Renal cortex interstitium (tissue), 11 donors: ENCODE results near the gene C1QTNF7. TPM values are rescaled to one million over a fixed set of nuclear protein-coding genes. Genes with fewer than 3 reads are reported as not detected.

Source experiments
- DNase-seq, 11 donors: peaks; one replicate each; pipeline ENCODE4 v3.0.0-alpha.2; 2013; ENCODE audit warnings: low read depth in 9 of 11, low spot score in 4 of 11; ENCODE audit errors: extremely low read depth in 1 of 11
- polyA plus RNA-seq, 3 donors: library from polyadenylated mRNA; unstranded; fragments of 120-200 nt; gene quantifications; one replicate each; pipeline ENCODE4 v1.2.1, GENCODE V29; 2013; ENCODE audit not compliant: insufficient read length in 3 of 3

Gene C1QTNF7
- polyA plus RNA-seq, 3 donors, result 24.0 to 25.8 (median 24.5) TPM

- DNase-seq, result no peak
Measured at GRCh38 chr4:15443371-15444160, 15.7 kb downstream of the C1QTNF7 start.

- DNase-seq, result no peak
Measured at GRCh38 chr4:15444276-15444675, 16.4 kb downstream of the C1QTNF7 start.

- DNase-seq, result no peak
Measured at GRCh38 chr4:15444879-15445547, 17.2 kb downstream of the C1QTNF7 start.

GRCh38 chr4:15451181-15451865 is 23.5 kb downstream of the C1QTNF7 start:
- no peak for DNase-seq

- no peak for DNase-seq
Measured at GRCh38 chr4:15451866-15452765, 24.3 kb downstream of the C1QTNF7 start.

- DNase-seq, result no peak
Measured at GRCh38 chr4:15455290-15455689, 27.5 kb downstream of the C1QTNF7 start.

- DNase-seq, result peak in 10 of 11 donors; percentile 18 to 69 (median 49)
Measured at GRCh38 chr4:15457406-15458201, 29.8 kb downstream of the C1QTNF7 start.

- no peak for DNase-seq
Measured at GRCh38 chr4:15458616-15459015, 30.8 kb downstream of the C1QTNF7 start.

- DNase-seq, result no peak
Measured at GRCh38 chr4:15459706-15460105, 31.9 kb downstream of the C1QTNF7 start.

- no peak for DNase-seq
Measured at GRCh38 chr4:15466596-15466995, 38.8 kb downstream of the C1QTNF7 start.

- DNase-seq, result peak in 9 of 11 donors; percentile 34 to 73 (median 53)
Measured at GRCh38 chr4:15469402-15470127, 41.7 kb downstream of the C1QTNF7 start, which contains the start of gene CC2D2A. Gene CC2D2A, plus strand, starts transcription at chr4:15469882. Its CDS starts 6,051 bp downstream, at chr4:15475933.

GRCh38 chr4:15470128-15470475 is 42.3 kb downstream of the C1QTNF7 start:
- peak in 1 of 11 donors; percentile 20 for DNase-seq

- DNase-seq, result peak in 1 of 11 donors; percentile 11
Measured at GRCh38 chr4:15476396-15476795, 48.6 kb downstream of the C1QTNF7 start.

GRCh38 chr4:15478724-15479088 is 50.9 kb downstream of the C1QTNF7 start:
- DNase-seq, result no peak

GRCh38 chr4:15479089-15479912 is 51.5 kb downstream of the C1QTNF7 start:
- DNase-seq, result peak; percentile 77 to 93 (median 85)

- no peak for DNase-seq
Measured at GRCh38 chr4:15479913-15480185, 52.0 kb downstream of the C1QTNF7 start.
